BE2C (cell line): ENCODE results near the gene ITIH4.

Source experiments
- DNase-seq: peaks from one replicate; pipeline ENCODE4 v3.0.0-alpha.2; 2020
- H3K27me3 ChIP-seq: fragments of 250-450 bp; sonication (Bioruptor Pico); 2 replicates; pipeline ENCODE4 v1.5.1; 2020; ENCODE audit warnings: mild to moderate bottlenecking
- H3K36me3 ChIP-seq: fragments of 250-450 bp; sonication (Bioruptor Pico); 2 replicates; pipeline ENCODE4 v1.5.1; 2020; ENCODE audit warnings: mild to moderate bottlenecking
- H3K4me1 ChIP-seq: fragments of 250-450 bp; sonication (Bioruptor Pico); 2 replicates; pipeline ENCODE4 v1.5.1; 2020
- H3K4me3 ChIP-seq: 2 replicates; pipeline ENCODE4 v1.5.1; 2011; ENCODE audit warnings: low read depth, low read length
- H3K9me3 ChIP-seq: fragments of 250-450 bp; sonication (Bioruptor Pico); 2 replicates; pipeline ENCODE4 v1.5.1; 2020
- CTCF ChIP-seq: IDR thresholded peaks from 2 replicates; pipeline ENCODE4 v1.5.1; 2012; ENCODE audit warnings: mild to moderate bottlenecking, low read depth, low read length

The ITIH4 gene

GRCh38 chr3:52847241-52847640 lies 16.8 kb upstream of the ITIH4 start:
- Histone ChIP-seq H3K4me1 (no peaks in the 10 kb centered on the region), H3K36me3 (no peaks in the 10 kb centered on the region), H3K27me3 (no peaks in the 10 kb centered on the region), H3K4me3 (no peak overlapping the region), H3K9me3 (no peaks in the 10 kb centered on the region)
- no peak for TF ChIP-seq CTCF
- no peak for DNase-seq

DNA sequence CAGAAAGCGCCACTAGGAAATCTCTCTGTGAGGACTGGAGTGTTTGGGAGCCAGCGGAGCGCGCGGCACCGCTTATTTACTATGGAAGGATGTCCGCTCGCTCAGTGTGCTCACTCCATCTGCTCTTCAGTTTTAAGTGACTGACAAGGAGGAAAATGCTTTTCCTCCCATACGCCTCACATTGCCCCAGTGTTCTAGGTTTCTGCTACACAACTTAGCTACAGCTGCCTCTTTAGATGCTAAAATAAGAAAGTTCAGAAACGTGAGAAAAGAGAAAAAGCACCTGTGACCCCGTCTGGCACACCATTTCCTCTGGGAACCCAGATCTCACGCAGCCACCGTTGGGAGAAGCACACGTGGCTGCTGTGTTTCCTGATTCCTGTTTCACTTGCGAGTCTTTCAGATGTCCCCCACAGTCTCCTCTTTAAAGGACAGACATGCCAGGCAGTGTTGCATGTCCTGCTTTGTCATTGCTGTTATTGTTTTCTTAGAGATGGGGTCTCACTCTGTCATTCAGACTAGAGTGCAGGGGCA lies 16.0 kb upstream of the ITIH4 start:
- no peaks in the 10 kb centered on the region for H3K36me3 ChIP-seq
- H3K9me3 ChIP-seq = no peaks in the 10 kb centered on the region
- TF ChIP-seq CTCF = no peak
- no peaks in the 10 kb centered on the region for H3K27me3 ChIP-seq
- no peak for DNase-seq
- no peak overlapping the region for H3K4me3 ChIP-seq
- H3K4me1 ChIP-seq = no peaks in the 10 kb centered on the region

DNA sequence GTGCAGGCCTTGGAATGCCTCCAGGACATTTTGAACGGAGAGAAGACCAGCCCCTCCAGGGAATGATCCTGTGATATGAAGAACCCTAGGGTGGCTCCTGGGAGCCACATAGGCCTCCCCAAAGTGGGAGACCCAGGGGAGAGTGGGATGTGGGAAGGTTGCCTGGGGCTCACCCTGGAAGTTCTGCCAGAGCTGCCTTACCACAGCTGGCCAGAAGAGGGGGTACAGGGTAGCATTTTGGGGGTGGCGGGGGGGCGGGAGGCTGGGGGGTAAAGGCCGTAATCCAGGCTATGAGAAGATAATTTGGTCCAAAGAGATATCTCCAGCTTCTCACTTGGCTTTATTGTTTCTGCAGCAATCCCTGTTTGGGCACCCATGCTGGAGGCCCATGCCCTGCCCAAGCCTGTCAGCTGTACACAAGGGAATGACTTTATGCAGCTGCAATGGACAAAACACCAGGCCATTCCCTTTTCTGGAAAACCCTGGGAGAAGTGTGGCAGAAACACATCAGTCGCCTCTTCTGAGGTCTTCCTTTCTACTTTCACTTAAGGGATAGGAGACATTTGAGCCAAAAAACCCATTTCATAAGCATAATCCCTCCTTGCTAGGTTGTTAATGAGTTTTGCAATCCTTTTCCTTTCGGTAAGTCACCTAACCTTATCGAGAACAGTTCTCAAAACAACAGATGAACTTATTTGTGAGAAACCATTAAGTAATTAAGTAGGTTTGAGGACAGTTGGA lies 15.4 kb upstream of the ITIH4 start:
- TF ChIP-seq CTCF = peak; percentile 19; the same call in 1 of the 2 replicates
- no peak for DNase-seq
- Histone ChIP-seq H3K4me1 (no peaks in the 10 kb centered on the region), H3K9me3 (no peaks in the 10 kb centered on the region), H3K4me3 (no peak overlapping the region), H3K36me3 (no peaks in the 10 kb centered on the region), H3K27me3 (no peaks in the 10 kb centered on the region)

- no peaks in the 10 kb centered on the region for H3K36me3 ChIP-seq
- no peaks in the 10 kb centered on the region for H3K9me3 ChIP-seq
- no peak for TF ChIP-seq CTCF
- H3K4me3 ChIP-seq = no peak overlapping the region
- H3K4me1 ChIP-seq = no peaks in the 10 kb centered on the region
- no peaks in the 10 kb centered on the region for H3K27me3 ChIP-seq
- no peak for DNase-seq
These were observed 14.7 kb upstream of the ITIH4 start for GRCh38 chr3:52845157-52845556.

DNA sequence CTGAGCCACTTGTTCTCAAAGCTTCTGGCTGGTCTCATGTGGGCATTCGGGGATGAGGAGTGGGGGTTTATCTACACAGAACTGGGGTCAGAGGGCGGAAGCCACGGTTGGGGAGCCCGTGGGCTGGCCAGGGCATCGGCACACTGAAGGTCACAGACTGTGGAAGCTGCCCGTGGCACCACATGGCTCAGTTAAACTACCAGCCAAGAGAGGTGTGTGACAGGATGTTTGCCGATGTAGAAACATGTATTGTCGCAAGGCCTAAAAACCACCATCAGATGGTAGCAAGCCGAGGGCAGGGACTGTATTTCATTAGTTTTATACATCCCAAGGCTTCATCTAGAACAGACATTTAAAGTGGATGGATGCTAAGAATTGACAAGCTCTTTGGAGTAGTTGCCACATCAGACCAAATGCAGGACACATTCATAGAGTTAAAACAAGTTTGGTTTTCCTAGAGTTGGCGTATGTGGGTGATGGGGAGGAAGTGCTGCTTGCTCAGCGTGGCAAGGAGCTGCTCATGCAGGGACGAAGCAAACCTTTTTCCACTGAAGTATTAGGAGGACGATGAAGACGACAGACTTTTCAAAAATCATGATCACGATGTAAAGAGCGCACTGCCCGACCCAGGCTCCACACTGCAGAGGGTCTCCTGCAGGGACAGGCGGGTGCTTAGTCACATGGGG lies 14.0 kb upstream of the ITIH4 start:
- Histone ChIP-seq H3K4me3 (no peak overlapping the region), H3K4me1 (no peaks in the 10 kb centered on the region), H3K9me3 (no peaks in the 10 kb centered on the region), H3K27me3 (no peaks in the 10 kb centered on the region), H3K36me3 (no peaks in the 10 kb centered on the region)
- no peak for DNase-seq
- no peak for TF ChIP-seq CTCF

DNA sequence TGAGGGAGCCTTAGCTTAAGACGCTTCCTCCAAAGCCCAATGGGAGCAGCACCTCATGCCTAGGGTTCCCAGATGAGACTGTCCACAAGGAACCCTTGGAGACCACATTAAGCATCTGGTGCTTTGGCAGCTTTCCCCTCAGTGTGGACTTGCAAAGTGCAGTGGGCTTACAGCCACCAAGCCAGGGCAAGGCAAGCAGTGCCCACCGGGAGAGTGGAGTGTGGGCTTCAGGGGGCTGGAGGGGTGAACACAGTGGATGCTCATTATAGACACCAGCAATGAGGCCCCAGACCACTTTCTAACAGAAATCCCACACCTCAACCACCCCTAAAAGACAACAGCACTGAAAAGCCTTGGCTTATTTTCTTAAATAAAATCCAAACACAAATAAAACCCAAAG lies 13.4 kb upstream of the ITIH4 start:
- no peaks in the 10 kb centered on the region for H3K9me3 ChIP-seq
- TF ChIP-seq CTCF = no peak
- H3K27me3 ChIP-seq = no peaks in the 10 kb centered on the region
- DNase-seq = no peak
- H3K4me1 ChIP-seq = no peaks in the 10 kb centered on the region
- no peak overlapping the region for H3K4me3 ChIP-seq
- no peaks in the 10 kb centered on the region for H3K36me3 ChIP-seq
